Ovary (tissue), 3 donors: Measurements from ENCODE around the gene TEX38.

ENCODE experiments used
- EP300 ChIP-seq: sonication (generic); formaldehyde crosslinking; IDR thresholded peaks from one replicate; pipeline ENCODE4 v1.6.1; 2017; ENCODE audit warnings: antibody characterized with exemption
- POLR2A ChIP-seq: fragments of 450-650 bp; IDR thresholded peaks from one replicate; pipeline ENCODE4 v1.6.1; 2017; ENCODE audit warnings: antibody characterized with exemption, mild to moderate bottlenecking, moderate library complexity
- TF ChIP-seq, protein P1 (sequence below), 3 donors: fragments of 450-650 bp in 2 of 3; fragments of 200-600 bp in 1 of 3; IDR thresholded peaks; one replicate each; pipeline versions ENCODE4 v1.5.1 to v1.8.0; 2016 to 2022; ENCODE audit warnings: antibody characterized with exemption in 3 of 3, mild to moderate bottlenecking in 1 of 3
- donor health status: DM: no; HTN: no; CAD: no.

DNA sequence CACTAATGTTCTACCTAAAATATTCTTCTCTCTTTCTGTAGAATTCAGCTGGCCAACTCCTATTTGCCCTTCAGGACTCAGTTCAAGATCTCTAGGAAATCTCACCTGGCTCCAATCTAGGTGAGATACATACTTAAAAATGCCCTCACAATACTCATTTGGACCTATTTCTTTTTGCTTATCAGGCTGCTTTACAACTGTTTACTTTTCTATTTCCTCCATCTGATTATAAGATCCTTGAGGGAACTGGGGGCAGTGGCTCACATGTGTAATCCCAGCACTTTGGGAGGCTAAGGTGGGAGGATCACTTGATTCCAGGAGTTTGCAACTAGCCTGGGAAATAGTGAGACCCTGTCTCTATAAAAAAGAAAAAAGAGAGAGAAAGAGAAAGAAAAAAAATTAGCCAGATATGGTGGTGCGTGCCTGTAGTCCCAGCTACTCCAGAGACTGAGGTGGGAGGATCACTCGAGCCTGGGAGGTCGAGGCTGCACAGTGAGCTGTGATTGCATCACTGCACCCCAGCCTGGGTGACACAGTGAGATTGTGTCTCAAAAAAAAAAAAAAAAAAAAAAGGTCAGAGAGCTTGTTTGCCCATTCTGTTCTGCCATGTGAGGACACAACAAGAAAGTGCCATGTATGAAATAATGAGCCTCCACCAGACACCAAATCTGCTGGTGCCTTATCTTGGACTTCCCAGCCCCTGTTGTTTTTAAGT, 32.4 kb downstream of the TEX38 start:
- TF ChIP-seq, protein P1, sequence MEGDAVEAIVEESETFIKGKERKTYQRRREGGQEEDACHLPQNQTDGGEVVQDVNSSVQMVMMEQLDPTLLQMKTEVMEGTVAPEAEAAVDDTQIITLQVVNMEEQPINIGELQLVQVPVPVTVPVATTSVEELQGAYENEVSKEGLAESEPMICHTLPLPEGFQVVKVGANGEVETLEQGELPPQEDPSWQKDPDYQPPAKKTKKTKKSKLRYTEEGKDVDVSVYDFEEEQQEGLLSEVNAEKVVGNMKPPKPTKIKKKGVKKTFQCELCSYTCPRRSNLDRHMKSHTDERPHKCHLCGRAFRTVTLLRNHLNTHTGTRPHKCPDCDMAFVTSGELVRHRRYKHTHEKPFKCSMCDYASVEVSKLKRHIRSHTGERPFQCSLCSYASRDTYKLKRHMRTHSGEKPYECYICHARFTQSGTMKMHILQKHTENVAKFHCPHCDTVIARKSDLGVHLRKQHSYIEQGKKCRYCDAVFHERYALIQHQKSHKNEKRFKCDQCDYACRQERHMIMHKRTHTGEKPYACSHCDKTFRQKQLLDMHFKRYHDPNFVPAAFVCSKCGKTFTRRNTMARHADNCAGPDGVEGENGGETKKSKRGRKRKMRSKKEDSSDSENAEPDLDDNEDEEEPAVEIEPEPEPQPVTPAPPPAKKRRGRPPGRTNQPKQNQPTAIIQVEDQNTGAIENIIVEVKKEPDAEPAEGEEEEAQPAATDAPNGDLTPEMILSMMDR (IDR thresholded peaks at IDR 0.05) = no peak
- TF ChIP-seq POLR2A (no peak), EP300 (no peak)
